GM18526 (cell line): ENCODE results near the gene SLC2A3.

Experiments used
- POLR2A ChIP-seq: IDR thresholded peaks from 3 replicates; pipeline ENCODE4 v1.6.1; 2011; ENCODE audit not compliant: insufficient read length; ENCODE audit errors: extremely low read depth

SLC2A3 gene

GRCh38 chr12:7937833-7938506, 2.0 kb upstream of the SLC2A3 start:
- TF ChIP-seq POLR2A: no peak

- no peak for TF ChIP-seq POLR2A
Measured at GRCh38 chr12:7934889-7935492, 996 bp downstream of the SLC2A3 start.

DNA sequence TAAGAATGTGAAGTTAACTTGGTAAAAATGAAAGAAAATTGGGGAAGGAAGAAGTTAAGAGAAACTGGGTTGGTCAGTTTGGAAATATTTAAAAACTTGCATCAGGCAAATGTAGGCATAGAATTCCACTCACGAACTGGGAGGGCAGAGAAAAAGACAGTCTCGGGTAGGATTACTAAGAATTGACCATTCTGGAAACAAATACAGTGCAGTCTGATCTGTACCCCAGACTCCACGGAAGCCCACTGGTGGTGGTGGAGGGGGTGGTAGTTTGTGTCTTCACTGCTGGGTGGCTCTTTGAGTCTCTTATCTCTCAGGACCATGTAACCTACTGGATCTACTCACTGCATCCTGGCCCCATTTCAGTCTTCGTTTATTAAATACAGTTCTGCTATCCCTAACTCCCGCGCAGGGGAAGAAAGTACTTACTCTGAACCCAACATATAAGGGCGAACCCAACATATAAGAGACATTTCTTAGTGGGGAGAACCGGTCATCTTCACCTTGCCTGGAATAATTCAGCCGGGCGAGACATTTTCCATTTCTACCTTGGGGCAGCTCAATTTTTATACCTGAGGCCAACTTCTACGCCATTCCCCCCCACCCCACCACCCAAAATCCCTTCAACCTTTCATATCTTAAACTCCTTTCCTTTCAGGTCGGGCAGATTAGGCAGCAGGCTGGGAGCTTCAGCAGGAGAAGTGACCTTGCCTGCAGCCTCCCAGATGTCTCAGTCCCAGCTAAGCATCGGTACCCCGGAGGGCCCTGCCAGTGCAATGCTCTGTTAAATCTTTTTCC, 1.7 kb downstream of the SLC2A3 start:
- no peak for TF ChIP-seq POLR2A

- no peak for TF ChIP-seq POLR2A
Measured at GRCh38 chr12:7933255-7933726, 2.7 kb downstream of the SLC2A3 start.

DNA sequence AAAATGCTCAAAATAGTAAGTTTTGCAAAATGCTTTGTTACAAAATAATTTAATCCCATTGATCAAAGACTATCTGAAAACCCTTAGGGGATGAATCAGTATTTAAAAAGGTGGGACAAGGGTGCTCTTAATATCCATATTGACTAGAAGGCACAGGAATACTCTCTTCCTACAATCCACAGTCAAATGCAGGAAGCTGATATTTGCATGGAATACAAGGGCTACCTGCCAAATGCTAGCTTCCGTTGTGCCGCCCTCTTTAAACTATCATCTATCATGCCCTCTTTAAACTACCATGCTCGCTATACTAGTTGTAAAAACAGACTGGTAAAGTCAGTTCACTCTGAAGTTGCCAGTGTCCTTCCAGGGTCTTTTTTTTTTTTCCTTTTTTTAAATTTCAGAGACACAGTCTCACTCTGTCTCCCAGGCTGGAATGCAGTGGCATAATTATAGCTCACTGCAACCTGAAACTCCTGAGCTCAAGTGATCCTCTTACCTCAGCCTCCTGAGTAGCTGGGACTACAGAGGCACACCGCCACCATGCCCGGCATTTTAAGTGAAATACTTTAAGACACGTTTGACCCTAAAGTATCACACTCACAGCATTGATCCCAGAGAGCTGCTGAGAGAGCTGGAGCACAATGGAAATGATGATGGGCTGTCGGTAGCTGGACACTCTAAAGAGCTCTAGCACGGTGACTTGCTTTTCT, 6.7 kb downstream of the SLC2A3 start:
- no peak for TF ChIP-seq POLR2A

GRCh38 chr12:7927470-7927869, 8.5 kb downstream of the SLC2A3 start:
- no peak for TF ChIP-seq POLR2A

- TF ChIP-seq POLR2A: no peak
Measured at GRCh38 chr12:7923241-7924236, 12.4 kb downstream of the SLC2A3 start.

- no peak for TF ChIP-seq POLR2A
Measured at GRCh38 chr12:7917392-7918267, 18.4 kb downstream of the SLC2A3 start.

DNA sequence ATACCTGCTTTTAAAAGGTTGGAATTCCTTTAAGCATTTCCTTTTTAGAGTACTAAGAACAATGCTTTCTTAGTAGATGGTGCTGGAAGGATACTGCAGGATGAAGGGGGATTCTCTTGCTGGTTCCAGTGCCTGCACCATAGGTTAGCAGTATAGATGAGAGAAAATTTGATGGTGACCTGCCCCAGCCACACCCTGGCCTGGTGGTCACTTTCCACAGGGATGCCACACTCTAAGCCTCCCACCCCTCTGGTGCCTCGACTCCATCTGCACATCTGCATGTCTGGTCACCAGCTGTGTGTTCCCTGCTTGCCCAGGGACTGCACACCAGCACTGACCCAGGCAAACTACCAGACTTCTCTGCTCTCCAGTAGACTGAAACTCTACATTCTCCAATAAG, 19.1 kb downstream of the SLC2A3 start:
- TF ChIP-seq POLR2A: no peak

DNA sequence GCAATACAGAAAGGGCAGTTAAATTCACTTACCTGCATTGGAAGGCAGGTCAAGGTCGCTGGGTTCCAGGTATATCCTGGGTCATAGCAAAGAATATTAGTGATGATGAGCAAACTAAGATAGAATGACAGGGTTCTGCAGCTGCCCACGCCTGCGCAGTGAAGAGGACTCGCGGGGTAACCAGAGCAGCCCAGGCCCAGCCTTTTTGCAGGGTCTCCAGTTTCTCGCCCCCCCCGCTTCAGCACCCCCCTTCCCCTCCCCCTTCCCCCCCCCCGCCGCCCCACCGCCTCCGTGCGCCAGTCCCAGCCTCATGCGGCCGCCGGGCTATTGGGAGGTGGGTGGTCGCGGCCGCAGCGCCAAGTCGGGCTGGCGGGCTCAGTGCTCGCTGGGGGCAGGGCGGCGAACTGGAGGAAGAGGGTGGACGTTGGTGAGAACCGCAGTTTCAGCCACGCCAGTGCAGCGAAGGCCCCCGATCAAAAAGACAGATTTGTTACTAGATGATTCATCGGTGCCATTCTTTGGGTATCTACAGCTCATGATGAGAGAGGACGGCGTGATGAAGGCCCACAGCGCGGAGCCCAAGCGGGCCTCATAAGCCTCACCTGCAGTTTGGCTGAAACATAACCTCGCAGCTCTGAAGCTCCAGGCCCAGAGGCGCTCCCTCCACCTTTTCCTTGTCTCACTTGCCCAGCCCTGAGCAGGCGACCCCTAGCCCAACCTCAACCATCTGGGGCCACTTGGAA, 20.2 kb downstream of the SLC2A3 start:
- TF ChIP-seq POLR2A: no peak

- no peak for TF ChIP-seq POLR2A
Measured at GRCh38 chr12:7907009-7907408, 29.0 kb downstream of the SLC2A3 start.

DNA sequence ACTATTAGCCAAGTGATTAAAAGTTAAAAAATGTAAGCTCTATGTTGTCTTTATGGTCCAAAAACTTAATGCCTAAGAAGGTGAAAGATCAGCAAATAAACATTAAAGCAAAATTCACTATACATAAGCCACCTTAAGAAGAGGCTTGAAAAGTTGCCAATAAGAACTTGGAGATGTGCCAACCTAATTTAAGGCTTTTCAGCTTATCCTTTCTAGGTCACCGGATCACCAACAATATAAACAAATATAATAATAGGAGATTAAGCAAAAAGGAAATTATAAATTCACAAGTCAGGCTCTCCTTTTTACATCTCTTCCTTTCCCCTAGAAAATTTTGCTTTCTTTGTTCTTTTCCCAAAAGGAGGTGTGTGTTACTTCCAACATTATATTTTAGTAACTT, 30.9 kb downstream of the SLC2A3 start:
- no peak for TF ChIP-seq POLR2A

DNA sequence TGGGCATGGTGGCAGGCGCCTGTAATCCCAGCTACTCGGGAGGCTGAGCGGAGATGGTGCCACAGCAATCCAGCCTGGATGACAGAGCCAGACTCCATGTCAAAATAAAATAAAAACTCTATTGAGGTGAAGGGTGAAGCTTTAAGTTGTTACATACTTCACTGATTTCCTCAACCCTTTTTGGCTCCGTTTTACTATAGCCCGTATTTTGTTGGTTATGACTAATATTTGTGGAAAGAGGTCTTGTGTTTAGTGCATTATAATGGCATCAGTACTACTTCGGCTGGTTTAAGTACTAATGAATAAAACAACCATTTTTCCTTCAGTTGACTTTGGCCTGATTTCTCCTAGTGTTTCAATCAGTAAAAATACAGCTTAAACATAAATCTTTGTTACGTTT, 36.2 kb downstream of the SLC2A3 start:
- TF ChIP-seq POLR2A: no peak
